Muscle layer of duodenum (tissue), 2 donors: Measurements from ENCODE around the gene DNAJC25.
"Not testable (repeated sequence)": the region's sequence is repeated elsewhere in the genome, so short reads cannot be mapped to it uniquely, and the experiment has no call there.

Experiments used
- H3K27ac ChIP-seq: one replicate; pipeline ENCODE4 v1.7.0; 2013; ENCODE audit warnings: mild to moderate bottlenecking, low read length
- H3K27me3 ChIP-seq: one replicate; pipeline ENCODE4 v1.7.0; 2013; ENCODE audit warnings: low read depth, mild to moderate bottlenecking, control low read depth, low read length
- H3K36me3 ChIP-seq, 2 donors: one replicate each; pipeline ENCODE4 v1.7.0; 2013; ENCODE audit warnings: low read length in 2 of 2, control low read depth in 1 of 2, mild to moderate bottlenecking in 1 of 2; ENCODE audit not compliant: insufficient read depth in 2 of 2, control insufficient read depth in 1 of 2
- H3K4me1 ChIP-seq, 2 donors: one replicate each; pipeline ENCODE4 v1.7.0; 2013; ENCODE audit warnings: low read length in 2 of 2, mild to moderate bottlenecking in 2 of 2, control low read depth in 1 of 2, moderate library complexity in 1 of 2; ENCODE audit not compliant: insufficient read depth in 2 of 2, control insufficient read depth in 1 of 2
- H3K4me3 ChIP-seq, 2 donors: one replicate each; pipeline ENCODE4 v1.7.0; 2013; ENCODE audit warnings: low read length in 2 of 2, low read depth in 1 of 2, mild to moderate bottlenecking in 1 of 2
- H3K9me3 ChIP-seq, 2 donors: one replicate each; pipeline ENCODE4 v1.7.0; 2013; ENCODE audit warnings: low read length in 2 of 2, control low read depth in 1 of 2, mild to moderate bottlenecking in 1 of 2; ENCODE audit not compliant: control insufficient read depth in 1 of 2
- donor health status: healthy.

Gene DNAJC25

DNA sequence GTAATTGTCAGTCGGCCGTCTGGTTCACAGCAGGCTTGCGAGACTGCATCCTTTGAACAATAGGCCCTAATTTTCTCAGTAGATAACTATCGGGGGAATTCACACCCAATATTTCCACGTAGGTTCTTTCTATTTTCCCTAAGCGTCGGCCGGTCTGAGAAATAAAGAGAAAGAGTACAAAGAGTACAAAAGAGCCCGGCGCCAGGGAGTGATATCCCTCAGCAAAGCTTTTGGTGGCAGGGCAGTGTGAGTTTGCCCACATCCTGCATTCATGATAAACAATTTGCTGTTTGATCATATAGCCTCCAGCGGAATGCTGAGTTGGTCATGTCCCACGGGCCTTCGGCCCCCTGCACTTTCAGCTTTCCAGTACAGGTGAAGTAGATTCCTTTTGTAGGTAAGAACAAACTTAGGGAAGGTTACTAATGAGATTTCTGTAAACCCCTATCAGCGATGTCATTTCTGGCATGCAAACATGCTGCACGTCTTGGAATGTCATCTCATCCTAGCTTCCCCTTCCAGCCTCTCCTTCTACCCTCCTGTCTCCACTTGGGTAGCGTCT is 27.0 kb upstream of the DNAJC25 start:
- H3K36me3 ChIP-seq, result no peaks in the 10 kb centered on the region
- H3K27ac ChIP-seq, result no peak overlapping the region
- no peak overlapping the region for H3K4me3 ChIP-seq
- H3K9me3 ChIP-seq, result no peaks in the 10 kb centered on the region
- no peaks in the 10 kb centered on the region for H3K27me3 ChIP-seq
- H3K4me1 ChIP-seq, result no peaks in the 10 kb centered on the region

DNA sequence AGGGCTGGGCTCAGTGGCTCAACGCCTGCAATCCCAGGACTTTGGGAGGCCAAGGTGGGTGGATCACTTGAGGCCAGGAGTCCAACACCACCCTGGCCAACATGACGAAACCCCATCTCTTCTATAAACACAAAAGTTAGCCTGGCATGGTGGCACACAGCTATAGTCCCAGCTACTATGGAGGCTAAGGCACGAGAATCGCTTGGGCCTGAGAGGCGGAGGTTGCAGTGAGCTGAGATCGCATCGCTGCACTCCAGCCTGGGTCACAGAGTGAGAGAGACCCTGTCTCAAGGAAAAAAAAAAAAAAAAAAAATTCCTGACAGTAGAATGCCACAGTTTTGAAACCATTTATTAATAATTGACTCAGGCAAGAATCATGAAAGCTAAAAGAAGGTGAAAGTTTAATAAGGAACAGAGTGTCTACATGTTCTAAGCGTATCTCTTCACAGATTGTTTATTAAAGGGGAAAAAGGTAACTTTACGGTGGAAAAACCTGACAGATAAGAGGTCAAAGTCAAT is 26.0 kb upstream of the DNAJC25 start:
- Histone ChIP-seq H3K27me3 (no peaks in the 10 kb centered on the region), H3K27ac (no peak overlapping the region), H3K4me3 (no peak overlapping the region), H3K9me3 (no peaks in the 10 kb centered on the region), H3K4me1 (no peaks in the 10 kb centered on the region), H3K36me3 (no peaks in the 10 kb centered on the region)

DNA sequence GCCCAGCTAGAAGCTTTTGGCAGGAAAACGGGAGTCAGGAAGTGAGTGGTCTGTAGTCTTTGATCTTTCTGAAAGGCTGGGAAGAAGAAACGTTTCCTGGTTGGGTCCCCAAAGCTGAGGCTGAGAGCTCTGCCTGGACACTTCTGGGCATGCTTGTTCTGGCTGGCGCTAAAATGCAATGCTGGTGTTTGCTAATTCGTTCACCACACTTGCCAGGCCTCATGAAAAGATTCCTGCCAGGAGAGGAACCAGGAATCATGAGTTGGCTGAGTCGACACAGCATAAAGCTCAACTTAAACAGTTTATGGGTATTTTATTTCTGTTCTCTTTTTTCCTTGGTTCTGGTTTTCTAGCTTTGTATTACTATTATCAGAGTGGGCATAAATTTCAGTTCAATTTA is 21.0 kb upstream of the DNAJC25 start:
- Histone ChIP-seq H3K27ac (no peak overlapping the region), H3K9me3 (no peaks in the 10 kb centered on the region), H3K4me1 (no peaks in the 10 kb centered on the region), H3K36me3 (no peaks in the 10 kb centered on the region), H3K4me3 (no peak overlapping the region), H3K27me3 (no peaks in the 10 kb centered on the region)

DNA sequence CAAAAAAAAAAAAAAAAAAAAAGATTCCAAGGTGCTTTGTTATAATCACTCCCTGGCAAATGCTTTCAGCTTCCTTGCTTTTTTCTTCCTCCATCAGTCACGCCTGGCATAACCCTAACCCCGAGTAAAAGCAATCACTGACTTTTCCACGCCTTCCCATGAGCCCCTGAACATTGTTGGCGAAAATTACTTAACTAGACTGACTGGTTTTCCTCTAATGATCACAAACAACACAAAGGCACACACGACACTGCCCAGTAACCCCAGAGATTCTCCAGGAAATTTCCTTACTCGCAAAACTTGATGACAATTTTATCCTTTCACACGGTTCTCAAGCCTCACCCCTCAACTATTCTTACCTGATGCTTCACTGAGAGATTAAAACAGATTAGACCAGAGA is 20.3 kb upstream of the DNAJC25 start:
- Histone ChIP-seq H3K27ac (no peak overlapping the region), H3K9me3 (no peaks in the 10 kb centered on the region)

DNA sequence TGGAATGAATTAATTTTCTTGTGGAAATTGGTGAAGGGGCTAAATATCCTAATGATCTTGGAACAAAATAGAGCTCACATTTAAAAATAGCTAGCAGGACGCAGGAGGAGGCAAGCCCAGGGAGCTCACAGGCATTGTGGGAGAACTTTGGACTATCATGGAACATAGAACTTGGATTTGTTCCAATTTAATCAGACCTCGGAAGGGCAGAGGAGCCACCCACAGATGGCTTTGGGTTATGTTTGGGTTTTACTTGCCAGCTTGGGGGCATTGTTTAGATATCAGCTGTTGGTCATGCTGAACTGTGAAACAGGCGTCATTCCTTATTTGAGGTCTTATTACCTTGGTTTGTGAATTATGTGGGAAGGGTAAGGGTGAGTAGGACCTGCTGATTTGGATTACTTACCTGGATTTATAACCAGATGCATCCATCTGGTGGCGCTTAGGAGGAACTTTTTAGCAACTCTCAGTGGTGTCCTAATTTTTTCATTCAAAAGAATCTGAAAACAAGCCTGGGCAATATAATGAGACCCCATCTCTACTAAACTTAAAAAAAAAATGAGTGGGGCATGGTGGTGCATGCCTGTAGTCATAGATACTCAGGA is 17.6 kb upstream of the DNAJC25 start:
- H3K27ac ChIP-seq, result no peak overlapping the region

More for the DNA sequence above, 20.3 kb upstream of the DNAJC25 start:
- no peaks in the 10 kb centered on the region for H3K27me3 ChIP-seq
- no peaks in the 10 kb centered on the region for H3K36me3 ChIP-seq
- no peaks in the 10 kb centered on the region for H3K4me1 ChIP-seq
- no peak overlapping the region for H3K4me3 ChIP-seq

DNA sequence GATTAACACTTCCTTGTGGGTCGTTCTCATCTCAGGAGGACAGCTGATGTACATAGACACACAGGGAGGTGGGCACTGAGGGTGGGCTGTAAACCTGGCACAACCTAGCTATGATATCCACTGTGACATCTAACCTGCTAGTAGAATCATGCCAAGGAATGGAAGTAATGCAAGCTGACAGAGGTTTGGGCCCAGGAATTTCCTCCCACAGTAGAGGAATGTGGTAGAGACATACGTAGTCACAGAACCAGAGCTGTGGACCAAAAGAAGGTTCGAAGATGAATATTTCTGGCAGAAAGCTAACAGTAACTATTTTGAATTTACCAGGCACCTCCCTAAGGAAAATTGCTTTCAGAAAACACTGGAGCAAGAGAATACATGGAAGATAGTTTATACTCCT is 15.2 kb upstream of the DNAJC25 start:
- Histone ChIP-seq H3K4me1 (no peaks in the 10 kb centered on the region), H3K9me3 (no peaks in the 10 kb centered on the region), H3K27ac (no peak overlapping the region), H3K36me3 (no peaks in the 10 kb centered on the region), H3K4me3 (no peak overlapping the region), H3K27me3 (no peaks in the 10 kb centered on the region)

More for the DNA sequence above, 17.6 kb upstream of the DNAJC25 start:
- no peaks in the 10 kb centered on the region for H3K4me1 ChIP-seq
- no peaks in the 10 kb centered on the region for H3K27me3 ChIP-seq
- no peaks in the 10 kb centered on the region for H3K36me3 ChIP-seq
- H3K9me3 ChIP-seq, result no peaks in the 10 kb centered on the region
- H3K4me3 ChIP-seq, result no peak overlapping the region

DNA sequence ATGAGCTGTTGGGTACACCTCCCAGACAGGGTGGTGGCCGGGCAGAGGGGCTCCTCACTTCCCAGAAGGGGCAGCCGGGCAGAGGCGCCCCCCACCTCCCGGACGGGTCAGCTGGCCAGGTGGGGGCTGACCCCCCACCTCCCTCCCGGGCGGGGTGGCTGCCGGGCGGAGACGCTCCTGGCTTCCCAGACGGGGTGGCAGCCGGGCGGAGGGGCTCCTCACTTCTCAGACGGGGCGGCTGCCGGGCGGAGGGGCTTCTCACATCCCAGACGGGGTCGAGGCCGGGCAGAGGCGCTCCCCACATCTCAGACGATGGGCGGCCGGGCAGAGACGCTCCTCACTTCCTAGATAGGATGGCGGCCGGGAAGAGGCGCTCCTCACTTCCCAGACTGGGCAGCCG is 13.8 kb upstream of the DNAJC25 start:
- not testable (repeated sequence) for H3K27ac ChIP-seq, H3K36me3 ChIP-seq, H3K9me3 ChIP-seq, H3K4me1 ChIP-seq, H3K27me3 ChIP-seq, H3K4me3 ChIP-seq

DNA sequence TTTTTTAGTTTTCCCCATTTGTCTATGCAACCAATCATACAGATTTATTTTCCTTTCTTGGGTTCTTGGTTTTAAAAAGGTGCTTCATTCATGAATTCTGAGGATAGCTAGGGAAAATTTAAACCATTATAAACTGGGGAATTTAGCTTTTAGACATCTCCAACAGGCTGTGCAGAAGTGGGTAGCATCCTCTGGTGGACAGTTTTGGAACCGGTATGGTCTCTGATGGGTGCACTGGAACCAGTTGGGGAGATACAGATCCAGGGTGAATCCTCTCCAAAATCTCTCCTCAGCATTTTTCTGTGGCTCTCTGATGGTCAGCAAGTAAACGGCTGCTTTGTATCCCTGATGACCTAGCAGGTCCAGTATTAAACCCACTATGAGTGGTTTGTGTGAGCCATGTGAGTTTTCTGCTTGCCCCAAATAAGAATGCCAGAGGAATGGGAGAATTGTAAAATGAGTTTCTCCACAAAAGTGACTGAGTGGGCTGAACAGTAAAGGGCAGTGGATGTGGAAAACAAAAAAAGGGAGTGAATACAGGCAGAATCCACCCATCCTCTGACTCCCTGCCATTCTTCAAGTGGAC is 9.1 kb upstream of the DNAJC25 start:
- no peaks in the 10 kb centered on the region for H3K4me1 ChIP-seq

DNA sequence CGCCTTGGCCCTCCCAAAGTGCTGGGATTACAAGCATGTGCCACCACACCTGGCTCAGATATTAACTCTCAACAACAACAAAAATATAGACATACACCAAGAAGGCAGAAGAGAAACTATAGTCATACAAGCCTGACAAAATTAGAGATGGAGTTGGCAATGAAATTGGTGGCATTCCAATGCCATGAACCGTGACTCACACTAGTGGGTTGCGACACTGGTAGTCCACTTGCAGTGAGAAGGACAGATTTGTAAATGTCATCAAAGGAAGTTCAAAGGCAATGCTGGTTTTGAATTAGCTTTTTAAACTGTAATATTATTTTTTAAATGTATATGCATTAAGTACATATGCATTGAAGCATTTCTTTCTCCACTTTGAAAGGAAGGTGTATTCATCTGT is 8.5 kb upstream of the DNAJC25 start:
- H3K36me3 ChIP-seq, result no peaks in the 10 kb centered on the region
- no peak overlapping the region for H3K27ac ChIP-seq
- no peak overlapping the region for H3K4me3 ChIP-seq
- no peaks in the 10 kb centered on the region for H3K4me1 ChIP-seq
- no peaks in the 10 kb centered on the region for H3K9me3 ChIP-seq
- H3K27me3 ChIP-seq, result no peaks in the 10 kb centered on the region

More for the DNA sequence above, 9.1 kb upstream of the DNAJC25 start:
- no peaks in the 10 kb centered on the region for H3K9me3 ChIP-seq
- H3K36me3 ChIP-seq, result no peaks in the 10 kb centered on the region
- H3K4me3 ChIP-seq, result no peak overlapping the region
- H3K27me3 ChIP-seq, result no peaks in the 10 kb centered on the region
- no peak overlapping the region for H3K27ac ChIP-seq

DNA sequence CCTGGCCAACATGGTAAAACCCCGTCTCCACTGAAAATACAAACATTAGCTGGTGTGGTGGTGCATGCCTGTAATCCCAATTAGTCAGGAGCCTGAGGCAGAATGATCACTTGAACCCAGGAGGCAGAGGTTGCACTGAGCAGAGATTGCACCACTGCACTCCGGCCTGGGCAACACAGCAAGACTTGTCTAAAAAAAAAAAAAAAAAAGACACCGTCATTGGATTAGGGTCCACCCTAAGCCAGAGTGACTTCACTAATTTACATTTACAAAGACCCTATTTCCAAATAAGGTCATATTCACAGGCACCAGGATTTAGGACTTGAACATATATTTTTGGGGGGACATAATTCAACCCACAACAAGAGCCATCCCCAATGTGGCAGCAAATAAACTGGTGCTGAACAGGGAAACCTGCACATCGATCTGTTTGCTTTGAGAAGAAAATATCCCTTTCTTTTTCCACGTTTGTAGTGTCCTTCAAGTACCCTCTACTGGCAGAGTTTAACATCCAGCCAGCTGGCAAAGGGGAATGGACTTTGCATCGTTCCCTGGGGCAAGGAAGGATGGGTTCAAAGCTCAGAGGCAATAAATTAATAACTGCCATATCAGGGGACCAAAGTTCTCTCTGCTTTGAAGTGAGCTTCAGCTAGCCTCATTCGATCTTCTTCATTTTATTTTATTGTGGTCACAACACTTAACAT is 3.7 kb upstream of the DNAJC25 start:
- no peak overlapping the region for H3K4me3 ChIP-seq
- H3K27ac ChIP-seq, result no peak overlapping the region
- peaks cover 4 to 12% of the 10 kb centered on the region in 2 donors for H3K4me1 ChIP-seq
- H3K36me3 ChIP-seq, result no peaks in the 10 kb centered on the region
- H3K27me3 ChIP-seq, result no peaks in the 10 kb centered on the region
- H3K9me3 ChIP-seq, result no peaks in the 10 kb centered on the region

DNA sequence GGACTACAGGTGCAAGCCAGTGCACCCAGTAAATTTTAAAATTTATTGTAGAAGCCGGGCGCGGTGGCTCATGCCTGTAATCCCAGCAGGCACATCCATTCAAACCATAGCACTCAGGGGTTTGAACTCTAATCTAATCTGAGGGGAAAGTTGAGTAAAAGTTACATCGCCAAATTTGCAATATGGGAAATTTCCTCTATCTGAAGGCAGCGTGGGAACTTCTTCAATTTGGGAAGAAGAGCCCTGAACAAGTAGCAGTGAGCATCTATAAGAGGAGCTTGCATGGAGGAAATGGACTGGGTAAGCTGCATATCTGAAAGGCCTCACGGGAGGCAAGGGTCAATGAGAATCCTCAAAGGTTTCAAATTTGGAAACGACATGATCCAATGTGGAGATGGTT is 2.7 kb upstream of the DNAJC25 start:
- Histone ChIP-seq H3K9me3 (no peaks in the 10 kb centered on the region), H3K4me3 (no peak overlapping the region), H3K27me3 (no peaks in the 10 kb centered on the region), H3K36me3 (no peaks in the 10 kb centered on the region), H3K4me1 (peaks cover 4 to 21% of the 10 kb centered on the region in 2 donors), H3K27ac (no peak overlapping the region)
